GM12878 (cell line): Measurements from ENCODE around the gene NCS1.

Experiments
- CBFB ChIP-seq: IDR thresholded peaks from 2 replicates; pipeline ENCODE4 v1.6.1; 2016; ENCODE audit warnings: antibody characterized with exemption, low read depth
- CHD4 ChIP-seq: fragments of 200-600 bp; sonication (generic); IDR thresholded peaks from 2 replicates; pipeline ENCODE4 v1.6.1; 2016; ENCODE audit warnings: mild to moderate bottlenecking
- CTCF ChIP-seq, 3 experiments: IDR thresholded peaks in 2 of 3; conservative IDR thresholded peaks in 1 of 3; 2 replicates each; pipeline ENCODE4 v1.5.1; 2011; ENCODE audit warnings: low read depth in 3 of 3, low read length in 3 of 3, mild to moderate bottlenecking in 3 of 3, control low read depth in 2 of 3, moderate library complexity in 2 of 3, inconsistent platforms in 1 of 3, mixed read lengths in 1 of 3; ENCODE audit not compliant: control insufficient read depth in 2 of 3, insufficient read depth in 1 of 3; ENCODE audit errors: extremely low read depth in 1 of 3
- FOXM1 ChIP-seq: IDR thresholded peaks from 2 replicates; pipeline ENCODE4 v1.6.1; 2012; ENCODE audit warnings: low read depth, mild to moderate bottlenecking, inconsistent platforms, low read length, moderate library complexity
- POLR2A ChIP-seq: IDR thresholded peaks from 2 replicates; pipeline ENCODE4 v1.6.1; 2011; ENCODE audit warnings: low read depth, mild to moderate bottlenecking, low read length
- POLR2AphosphoS2 ChIP-seq: IDR thresholded peaks from 2 replicates; pipeline ENCODE4 v1.6.1; 2011; ENCODE audit warnings: low read depth, mild to moderate bottlenecking, low read length, improper control_type of control experiment, moderate library complexity
- POLR2AphosphoS5 ChIP-seq: IDR thresholded peaks from 2 replicates; pipeline ENCODE4 v1.6.1; 2011; ENCODE audit warnings: mild to moderate bottlenecking, low read length, inconsistent platforms
- SIN3A ChIP-seq: IDR thresholded peaks from 2 replicates; pipeline ENCODE4 v1.6.1; 2012; ENCODE audit warnings: low read depth, low read length, improper control_type of control experiment
- ZBTB11 ChIP-seq: fragments of 450-650 bp; formaldehyde crosslinking; IDR thresholded peaks from 2 replicates; pipeline ENCODE4 v1.5.0; 2022; ENCODE audit warnings: mild to moderate bottlenecking, missing genetic modification characterization
- ZBTB40 ChIP-seq: fragments of 450-650 bp; IDR thresholded peaks from 2 replicates; pipeline ENCODE4 v1.6.1; 2016; ENCODE audit warnings: mild to moderate bottlenecking, moderate library complexity, borderline replicate concordance

- no peak for TF ChIP-seq POLR2A
- TF ChIP-seq CHD4, result no peak
- TF ChIP-seq FOXM1, result no peak
- TF ChIP-seq CBFB, result no peak
- no peak for TF ChIP-seq POLR2AphosphoS2
- no peak for TF ChIP-seq POLR2AphosphoS5
- no peak for TF ChIP-seq CTCF (IDR thresholded peaks at IDR 0.05 in 2 of 3, conservative IDR thresholded peaks at IDR 0.05 in 1 of 3; ENCODE audit: control insufficient read depth in 2 of 3, extremely low read depth in 1 of 3, insufficient read depth in 1 of 3, low read depth in 3 of 3, low read length in 3 of 3)
- TF ChIP-seq SIN3A, result no peak
- TF ChIP-seq ZBTB40, result no peak
- TF ChIP-seq ZBTB11 (CRISPR knock-in tag), result no peak
Measured at GRCh38 chr9:130156672-130157071, 15.5 kb upstream of the NCS1 start.
